Neural progenitor cell (in vitro differentiated cells): ENCODE measurements around the gene KLHL17. TPM values are rescaled to one million over a fixed set of nuclear protein-coding genes. Genes with fewer than 3 reads are reported as not detected.

Source experiments
- small RNA-seq: library from RNA; depleted of rRNA; stranded (forward); fragments of <200 nt; gene quantifications from one replicate; pipeline ENCODE3, GENCODE V24; 2015
- total RNA-seq: library from RNA; depleted of rRNA; stranded (reverse); fragments of >200 nt; gene quantifications from 2 replicates; pipeline ENCODE4 v1.2.3, GENCODE V29; 2015; ENCODE audit warnings: low replicate concordance

Gene KLHL17
- total RNA-seq, 1 donor from 2014 or later, result 10.7 TPM

Small RNA genes within 50 kb of the gene (small RNA-seq; reads per million reads assigned to genes)
- gene AL645608.3 (not detected), gene AL645608.4 (not detected)

Other genes starting within 250 kb of the KLHL17 start
- gene SAMD11, start 36.7 kb upstream of the KLHL17 start, total RNA-seq, result 0.15 TPM in 1 of 2 replicates, not detected in the other
- gene NOC2L, start 1.3 kb upstream of the KLHL17 start, total RNA-seq, result 39.6 and 69.1 TPM in 2 replicates
- 0.09 TPM in 1 of 2 replicates, not detected in the other for gene PLEKHN1, start 5.9 kb downstream of the KLHL17 start, total RNA-seq
- not detected in 2 replicates for gene PERM1, start 21.5 kb downstream of the KLHL17 start, total RNA-seq
- gene HES4, start 39.5 kb downstream of the KLHL17 start, total RNA-seq, result 7.6 and 35.7 TPM in 2 replicates
- 22.4 and 33.6 TPM in 2 replicates for gene ISG15, start 52.9 kb downstream of the KLHL17 start, total RNA-seq
- 34.1 and 142 TPM in 2 replicates for gene AGRN, start 59.5 kb downstream of the KLHL17 start, total RNA-seq
- not detected in 2 replicates for gene RNF223, start 113.7 kb downstream of the KLHL17 start, total RNA-seq
- 8.0 and 24.0 TPM in 2 replicates for gene C1orf159, start 155.5 kb downstream of the KLHL17 start, total RNA-seq
- gene TTLL10, start 213.3 kb downstream of the KLHL17 start, total RNA-seq, result 0.22 TPM in 1 of 2 replicates, not detected in the other
- not detected in 2 replicates for gene TNFRSF18, start 246.0 kb downstream of the KLHL17 start, total RNA-seq